Liver (tissue), 9 donors: Measurements from ENCODE around the gene BMP6. TPM values are rescaled to one million over a fixed set of nuclear protein-coding genes. Genes with fewer than 3 reads are reported as not detected.

Experiments used
- DNase-seq: peaks from one replicate; pipeline ENCODE4 v3.0.0-alpha.2; 2017; ENCODE audit warnings: low spot score
- H3K27ac ChIP-seq, 2 donors: one replicate each; pipeline ENCODE4 v1.7.0; 2013; ENCODE audit warnings: inconsistent platforms in 2 of 2, low read length in 2 of 2, control low read depth in 1 of 2, low read depth in 1 of 2, mild to moderate bottlenecking in 1 of 2
- H3K27me3 ChIP-seq, 4 donors: one replicate each; pipeline versions ENCODE4 v1.6.1 to v1.7.0; 2013; ENCODE audit warnings: low read length in 3 of 4, inconsistent platforms in 1 of 4, mild to moderate bottlenecking in 1 of 4, moderate library complexity in 1 of 4; ENCODE audit not compliant: control insufficient read depth in 4 of 4, insufficient read depth in 4 of 4
- H3K36me3 ChIP-seq, 4 donors: one replicate each; pipeline versions ENCODE4 v1.6.1 to v1.7.0; 2013; ENCODE audit warnings: low read length in 3 of 4, mild to moderate bottlenecking in 3 of 4, low read depth in 1 of 4, moderate library complexity in 1 of 4; ENCODE audit not compliant: control insufficient read depth in 4 of 4, insufficient read depth in 3 of 4
- H3K4me1 ChIP-seq, 4 donors: one replicate each; pipeline versions ENCODE4 v1.6.1 to v1.7.0; 2013; ENCODE audit warnings: low read length in 3 of 4, mild to moderate bottlenecking in 3 of 4, moderate library complexity in 1 of 4; ENCODE audit not compliant: control insufficient read depth in 4 of 4, insufficient read depth in 4 of 4
- H3K4me3 ChIP-seq, 3 donors: one replicate each; pipeline versions ENCODE4 v1.6.1 to v1.7.0; 2013; ENCODE audit warnings: low read length in 3 of 3, control low read depth in 1 of 3, low read depth in 1 of 3, mild to moderate bottlenecking in 1 of 3
- H3K9ac ChIP-seq, 2 donors: one replicate each; pipeline ENCODE4 v1.7.0; 2013; ENCODE audit warnings: low read length in 2 of 2, mild to moderate bottlenecking in 2 of 2, moderate library complexity in 2 of 2, control low read depth in 1 of 2, low read depth in 1 of 2
- H3K9me3 ChIP-seq, 4 donors: one replicate each; pipeline versions ENCODE4 v1.6.1 to v1.7.0; 2013; ENCODE audit warnings: low read length in 3 of 4; ENCODE audit not compliant: control insufficient read depth in 4 of 4
- ATF3 ChIP-seq: IDR thresholded peaks from 2 replicates; pipeline ENCODE4 v1.6.1; 2016; ENCODE audit warnings: antibody characterized with exemption
- CTCF ChIP-seq: fragments of 150-350 bp; IDR thresholded peaks from 2 replicates; pipeline ENCODE4 v1.5.1; 2017; ENCODE audit warnings: improper control_type of control experiment, low read depth, low read length; ENCODE audit not compliant: missing input control
- EGR1 ChIP-seq, 2 donors: IDR thresholded peaks; 2 replicates each; pipeline ENCODE4 v1.6.1; 2016 to 2018; ENCODE audit warnings: antibody characterized with exemption in 2 of 2, low read depth in 2 of 2
- FOXA2 ChIP-seq: IDR thresholded peaks from 2 replicates; pipeline ENCODE4 v1.6.1; 2016; ENCODE audit warnings: antibody characterized with exemption
- GABPA ChIP-seq, 2 donors: IDR thresholded peaks in 1 of 2; conservative IDR thresholded peaks in 1 of 2; 2 replicates each; pipeline ENCODE4 v1.6.1; 2016; ENCODE audit warnings: antibody characterized with exemption in 2 of 2, mild to moderate bottlenecking in 1 of 2, moderate library complexity in 1 of 2
- HNF4A ChIP-seq, 2 donors: conservative IDR thresholded peaks; 2 replicates each; pipeline ENCODE4 v1.6.1; 2016; ENCODE audit warnings: antibody characterized with exemption in 2 of 2, mild to moderate bottlenecking in 2 of 2
- HNF4G ChIP-seq: IDR thresholded peaks from 2 replicates; pipeline ENCODE4 v1.6.1; 2016; ENCODE audit warnings: antibody characterized with exemption
- JUND ChIP-seq, 2 donors: IDR thresholded peaks; 2 replicates each; pipeline ENCODE4 v1.6.1; 2016; ENCODE audit warnings: antibody characterized with exemption in 2 of 2
- MAX ChIP-seq: IDR thresholded peaks from 2 replicates; pipeline ENCODE4 v1.6.1; 2016; ENCODE audit warnings: antibody characterized with exemption
- NR2F2 ChIP-seq: IDR thresholded peaks from 2 replicates; pipeline ENCODE4 v1.6.1; 2016; ENCODE audit warnings: antibody characterized with exemption
- REST ChIP-seq: IDR thresholded peaks from 2 replicates; pipeline ENCODE4 v1.6.1; 2016; ENCODE audit warnings: antibody characterized with exemption, mild to moderate bottlenecking
- RXRA ChIP-seq, 2 donors: IDR thresholded peaks; 2 replicates each; pipeline ENCODE4 v1.6.1; 2017 to 2018; ENCODE audit warnings: antibody characterized with exemption in 2 of 2, mild to moderate bottlenecking in 1 of 2
- SP1 ChIP-seq: IDR thresholded peaks from 2 replicates; pipeline ENCODE4 v1.6.1; 2018; ENCODE audit warnings: antibody characterized with exemption, mild to moderate bottlenecking
- TAF1 ChIP-seq: conservative IDR thresholded peaks from 2 replicates; pipeline ENCODE4 v1.6.1; 2016; ENCODE audit warnings: antibody characterized with exemption, mild to moderate bottlenecking
- YY1 ChIP-seq: IDR thresholded peaks from 2 replicates; pipeline ENCODE4 v1.6.1; 2016; ENCODE audit warnings: antibody characterized with exemption, mild to moderate bottlenecking
- ZBTB33 ChIP-seq: IDR thresholded peaks from 2 replicates; pipeline ENCODE4 v1.6.1; 2016; ENCODE audit warnings: antibody characterized with exemption
- WGBS: extraction: QIAGEN DNeasy Blood & Tissue Kit; methylation state at CpG from one replicate; pipeline ENCODE4 v1.1.7; 2013; 5-methylcytosine and 5-hydroxymethylcytosine counted together
- polyA plus RNA-seq, 2 donors: library from polyadenylated mRNA; stranded (reverse) in 1 of 2; unstranded in 1 of 2; fragments of 200-250 nt in 1 of 2; fragments of >200 nt in 1 of 2; fragmentation: Nextera tagmentation in 1 of 2; extraction: Ambion mirVana in 1 of 2; gene quantifications; one replicate each; pipeline versions ENCODE4 v1.2.1 to v1.2.3, GENCODE V29; 2013 to 2015
- total RNA-seq, 2 donors: library from RNA; depleted of rRNA; stranded (reverse); fragments of >200 nt; gene quantifications; one replicate each; pipeline ENCODE4 v1.2.3, GENCODE V29; 2014
- donor health status: healthy.
- donor health status: healthy.
- donor health status: healthy.
- donor health status: healthy.
- donor health status: healthy.

Gene BMP6
- total and polyA plus RNA-seq, 4 donors: 0.57 to 5.9 (median 2.3) TPM

- WGBS: 98% methylated on average over 3 of the region's 3 CpGs
- Histone ChIP-seq H3K9ac (no peak overlapping the region), H3K4me1 (no peaks in the 10 kb centered on the region), H3K27me3 (no peaks in the 10 kb centered on the region), H3K27ac (no peak overlapping the region), H3K4me3 (no peak overlapping the region), H3K9me3 (peaks cover 0 to 10% (median 0%) of the 10 kb centered on the region in 4 donors), H3K36me3 (no peaks in the 10 kb centered on the region)
- no peak for TF ChIP-seq HNF4A (conservative IDR thresholded peaks at IDR 0.05)
- TF ChIP-seq ZBTB33: no peak
- TF ChIP-seq MAX: no peak
- no peak for TF ChIP-seq GABPA (IDR thresholded peaks at IDR 0.05 in 1 of 2, conservative IDR thresholded peaks at IDR 0.05 in 1 of 2)
- no peak for TF ChIP-seq FOXA2
- no peak for TF ChIP-seq EGR1 (IDR thresholded peaks at IDR 0.05; ENCODE audit: low read depth in 2 of 2)
- TF ChIP-seq ATF3: no peak
- TF ChIP-seq SP1: no peak
- TF ChIP-seq RXRA (IDR thresholded peaks at IDR 0.05): no peak
- TF ChIP-seq JUND (IDR thresholded peaks at IDR 0.05): no peak
- TF ChIP-seq TAF1: no peak
- no peak for TF ChIP-seq CTCF
- no peak for TF ChIP-seq REST
- no peak for TF ChIP-seq NR2F2
- TF ChIP-seq YY1: no peak
- TF ChIP-seq HNF4G: no peak
- DNase-seq: no peak
These were observed 35.2 kb downstream of the BMP6 start for GRCh38 chr6:7761051-7761450.

- Histone ChIP-seq H3K4me1 (no peaks in the 10 kb centered on the region), H3K4me3 (no peak overlapping the region), H3K9ac (no peak overlapping the region), H3K36me3 (no peaks in the 10 kb centered on the region), H3K27me3 (no peaks in the 10 kb centered on the region), H3K9me3 (no peaks in the 10 kb centered on the region), H3K27ac (no peak overlapping the region)
- 83% methylated on average over 12 of the region's 12 CpGs for WGBS
- no peak for DNase-seq
- no peak for TF ChIP-seq ATF3
These were observed 36.9 kb downstream of the BMP6 start for GRCh38 chr6:7762760-7763159.
